HepG2 (cell line): ENCODE results near the gene ZDHHC13. TPM values are rescaled to one million over a fixed set of nuclear protein-coding genes. Genes with fewer than 3 reads are reported as not detected.

ENCODE experiments used
- ATAC-seq: fragments of 200-7000 bp; cut with Tn5 transposase; 3 replicates; pipeline ENCODE4 v1.9.1; 2020; ENCODE audit warnings: mild to moderate bottlenecking, moderate library complexity
- BruUV-seq: library from RNA; stranded (reverse); fragments of 400-500 nt; replicated peaks from 2 replicates; lab custom pipeline; 2021; lab: Mats Ljungman, UMichigan
- CTCF ChIA-PET: fragments of 300-600 bp; formaldehyde crosslinking; extraction: SDS; loops from one replicate; lab custom pipeline; 2021; ENCODE audit warnings: low total read pairs, inconsistent platforms, low intra/inter-chr PET ratio; lab: Yijun Ruan, JAX
- POLR2A ChIA-PET: fragments of 350-600 bp; sonication (Branson Sonifier 250); formaldehyde crosslinking; loops from one replicate; lab custom pipeline; 2020; ENCODE audit warnings: antibody characterized with exemption, inconsistent platforms; lab: Yijun Ruan, JAX
- DNase-seq: peaks from one replicate; pipeline ENCODE4 v3.0.0-alpha.2; 2015; ENCODE audit warnings: low spot score
- FAIRE-seq: peaks from 3 replicates; lab custom pipeline; 2011; peaks lifted over from hg19 to GRCh38; lab: Jason Lieb, UNC
- H2AFZ ChIP-seq: one replicate; pipeline ENCODE4 v1.6.1; 2011; ENCODE audit warnings: low read length, inconsistent platforms
- H3K27ac ChIP-seq: fragments of 300-600 bp; 3 replicates; pipeline ENCODE4 v1.8.0; 2011; ENCODE audit warnings: mixed run types, mild to moderate bottlenecking, mixed read lengths, low read length, inconsistent platforms; ENCODE audit not compliant: insufficient read depth; ENCODE audit errors: extremely low read length
- H3K27me3 ChIP-seq, 2 experiments: fragments of 200-600 bp in 1 of 2; 2 replicates in 1 of 2; 3 replicates in 1 of 2; pipeline versions ENCODE4 v1.6.0 to v1.8.0; 2011; ENCODE audit warnings: low read length in 2 of 2, mild to moderate bottlenecking in 2 of 2, moderate library complexity in 2 of 2, inconsistent platforms in 1 of 2; ENCODE audit not compliant: insufficient read depth in 2 of 2, control insufficient read depth in 1 of 2
- H3K36me3 ChIP-seq, 2 experiments: fragments of 200-600 bp in 1 of 2; replicated peaks in 1 of 2; 2 replicates in 1 of 2; 3 replicates in 1 of 2; pipeline versions ENCODE4 v1.5.1 to v1.8.0; 2011; ENCODE audit warnings: low read length in 2 of 2, inconsistent platforms in 1 of 2; ENCODE audit not compliant: insufficient read depth in 2 of 2, control insufficient read depth in 1 of 2
- H3K4me1 ChIP-seq: 2 replicates; pipeline ENCODE4 v1.5.1; 2012; ENCODE audit warnings: low read length, inconsistent platforms; ENCODE audit not compliant: insufficient read depth
- H3K4me2 ChIP-seq: 2 replicates; pipeline ENCODE4 v1.6.0; 2011; ENCODE audit warnings: low read depth, low read length, inconsistent platforms
- H3K4me3 ChIP-seq, 3 experiments: fragments of 200-600 bp in 1 of 3; sonication (generic), shearing (Covaris generic) in 1 of 3; replicated peaks in 1 of 3; 2 replicates each; pipeline ENCODE4 v1.5.1; 2011 to 2016; ENCODE audit warnings: low read length in 3 of 3, inconsistent platforms in 2 of 3, low read depth in 2 of 3, mild to moderate bottlenecking in 2 of 3, control low read depth in 1 of 3, mixed read lengths in 1 of 3; ENCODE audit not compliant: insufficient read depth in 1 of 3
- H3K79me2 ChIP-seq: one replicate; pipeline ENCODE4 v1.6.1; 2011; ENCODE audit warnings: low read length, inconsistent platforms; ENCODE audit not compliant: insufficient read depth
- H3K9ac ChIP-seq: 2 replicates; pipeline ENCODE4 v1.6.0; 2011; ENCODE audit warnings: mild to moderate bottlenecking, low read depth, low read length, inconsistent platforms; ENCODE audit not compliant: insufficient read depth
- H3K9me3 ChIP-seq: 2 replicates; pipeline ENCODE4 v1.5.1; 2012; ENCODE audit warnings: mild to moderate bottlenecking, low read length
- H4K20me1 ChIP-seq: 2 replicates; pipeline ENCODE4 v1.6.0; 2011; ENCODE audit warnings: inconsistent platforms, mild to moderate bottlenecking, low read length, moderate library complexity; ENCODE audit not compliant: insufficient read depth
- BORCS8-MEF2B ChIP-seq: sonication (generic); formaldehyde crosslinking; IDR thresholded peaks from 2 replicates; pipeline ENCODE4 v1.8.0; 2022; ENCODE audit warnings: mild to moderate bottlenecking, missing genetic modification reagents
- DNMT1 ChIP-seq: sonication (generic); formaldehyde crosslinking; IDR thresholded peaks from 2 replicates; pipeline ENCODE4 v1.5.1; 2020; ENCODE audit warnings: mild to moderate bottlenecking, missing genetic modification reagents
- MEF2D ChIP-seq: sonication (generic); formaldehyde crosslinking; IDR thresholded peaks from 2 replicates; pipeline ENCODE4 v1.5.1; 2020; ENCODE audit warnings: mild to moderate bottlenecking, missing genetic modification reagents
- NFATC3 ChIP-seq: sonication (generic); formaldehyde crosslinking; IDR thresholded peaks from 2 replicates; pipeline ENCODE4 v1.5.1; 2020; ENCODE audit warnings: mild to moderate bottlenecking, missing genetic modification reagents
- NFE2 ChIP-seq: sonication (generic); formaldehyde crosslinking; IDR thresholded peaks from 2 replicates; pipeline ENCODE4 v1.4.0; 2020; ENCODE audit warnings: missing genetic modification reagents
- TP53 ChIP-seq: sonication (generic); formaldehyde crosslinking; conservative IDR thresholded peaks from 2 replicates; pipeline ENCODE4 v1.4.0; 2020; ENCODE audit warnings: missing genetic modification reagents
- YY1 ChIP-seq: IDR thresholded peaks from 2 replicates; pipeline ENCODE4 v1.6.1; 2011; ENCODE audit warnings: low read length, low read depth, moderate library complexity, mild to moderate bottlenecking; ENCODE audit not compliant: insufficient read depth, insufficient replicate concordance
- ZNF253 ChIP-seq: sonication (generic); formaldehyde crosslinking; IDR thresholded peaks from 2 replicates; pipeline ENCODE4 v1.8.0; 2022; ENCODE audit warnings: mild to moderate bottlenecking, missing genetic modification reagents, borderline replicate concordance
- ZXDC ChIP-seq: sonication (generic); formaldehyde crosslinking; IDR thresholded peaks from 2 replicates; pipeline ENCODE4 v1.5.0; 2020; ENCODE audit warnings: mild to moderate bottlenecking, missing genetic modification reagents
- WGBS: methylation state at CpG from one replicate; pipeline ENCODE4 v1.1.6; 2017; ENCODE audit warnings: low lambda C conversion rate; 5-methylcytosine and 5-hydroxymethylcytosine counted together
- in situ Hi-C: cut with HindIII; loops from 2 replicates; pipeline ENCODE4 v1.10.0; 2017; ENCODE audit warnings: low pct_unique_long_range_greater_than_20kb; ENCODE audit not compliant: extremely low pct_ligation_motif_present
- intact Hi-C: fragments of 100-400 bp; cut with micrococcal nuclease; formaldehyde crosslinking; loops from one replicate; pipeline ENCODE4 v1.10.0; 2022; ENCODE audit not compliant: unreplicated experiment
- polyA plus RNA-seq, 8 experiments: library from polyadenylated mRNA; depleted of rRNA in 3 of 8; stranded (reverse) in 7 of 8; unstranded in 1 of 8; fragments of >200 nt; fragmentation: Illumina TruSeq in 4 of 8; extraction: Trizol in 4 of 8; gene quantifications; 2 replicates each; pipeline versions ENCODE4 v1.2.1 to v1.2.3, GENCODE V29; 2011 to 2016; ENCODE audit warnings: low read depth in 4 of 8, missing spikeins in 1 of 8, mixed read lengths in 1 of 8; ENCODE audit not compliant: insufficient read depth in 1 of 8
- total RNA-seq, 5 experiments: library from RNA; depleted of rRNA; stranded (reverse); fragments of >200 nt; fragmentation: Illumina TruSeq; extraction: Trizol; gene quantifications; 2 replicates each; pipeline ENCODE4 v1.2.3, GENCODE V29; 2016; ENCODE audit warnings: low read depth in 1 of 5
- TF ChIP-seq, protein P1 (sequence below): sonication (generic); formaldehyde crosslinking; IDR thresholded peaks from 2 replicates; pipeline ENCODE4 v1.4.0; 2020; ENCODE audit warnings: missing genetic modification reagents
- TF ChIP-seq, protein P2 (sequence below): sonication (generic); formaldehyde crosslinking; IDR thresholded peaks from 2 replicates; pipeline ENCODE4 v1.5.0; 2020; ENCODE audit warnings: mild to moderate bottlenecking, low read depth, missing genetic modification reagents, borderline replicate concordance

The ZDHHC13 gene
- total and polyA plus RNA-seq, 2 of the 13 experiments (the other 11 are each of a cell fraction or from before 2014, with no cell fraction given): 10.9 to 11.8 TPM

GRCh38 chr11:19156892-19157291, 39.9 kb downstream of the ZDHHC13 start (continued):
- TF ChIP-seq, protein P1, sequence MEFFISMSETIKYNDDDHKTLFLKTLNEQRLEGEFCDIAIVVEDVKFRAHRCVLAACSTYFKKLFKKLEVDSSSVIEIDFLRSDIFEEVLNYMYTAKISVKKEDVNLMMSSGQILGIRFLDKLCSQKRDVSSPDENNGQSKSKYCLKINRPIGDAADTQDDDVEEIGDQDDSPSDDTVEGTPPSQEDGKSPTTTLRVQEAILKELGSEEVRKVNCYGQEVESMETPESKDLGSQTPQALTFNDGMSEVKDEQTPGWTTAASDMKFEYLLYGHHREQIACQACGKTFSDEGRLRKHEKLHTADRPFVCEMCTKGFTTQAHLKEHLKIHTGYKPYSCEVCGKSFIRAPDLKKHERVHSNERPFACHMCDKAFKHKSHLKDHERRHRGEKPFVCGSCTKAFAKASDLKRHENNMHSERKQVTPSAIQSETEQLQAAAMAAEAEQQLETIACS (CRISPR knock-in tag): no peak
- no peak for TF ChIP-seq YY1
- TF ChIP-seq, protein P2, sequence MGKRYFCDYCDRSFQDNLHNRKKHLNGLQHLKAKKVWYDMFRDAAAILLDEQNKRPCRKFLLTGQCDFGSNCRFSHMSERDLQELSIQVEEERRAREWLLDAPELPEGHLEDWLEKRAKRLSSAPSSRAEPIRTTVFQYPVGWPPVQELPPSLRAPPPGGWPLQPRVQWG: no peak
- TF ChIP-seq BORCS8-MEF2B: no peak
- TF ChIP-seq ZXDC (CRISPR knock-in tag): no peak
- no peak for TF ChIP-seq TP53 (CRISPR knock-in tag)

DNA sequence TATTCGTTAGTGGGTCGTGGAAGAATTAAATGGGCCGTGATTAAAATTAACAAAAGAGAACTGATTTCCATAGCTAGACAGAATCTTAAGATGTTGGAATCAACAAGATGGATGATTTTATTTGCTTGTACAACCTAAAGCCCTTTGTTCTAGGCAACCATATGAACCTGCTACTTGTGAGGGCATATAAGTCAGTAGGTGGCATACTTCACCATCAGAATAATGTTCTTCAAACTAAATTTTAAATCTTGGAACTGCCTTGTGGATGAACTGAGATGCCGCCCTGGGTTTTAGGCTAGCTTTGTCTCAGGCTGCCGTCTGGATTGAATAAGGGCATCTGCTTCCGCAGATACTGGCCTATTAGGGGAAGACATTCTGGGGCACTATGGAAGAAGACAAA, 43.9 kb downstream of the ZDHHC13 start:
- Histone ChIP-seq H3K9me3 (no peaks in the 10 kb centered on the region), H4K20me1 (no peaks in the 10 kb centered on the region), H3K79me2 (no peaks in the 10 kb centered on the region), H3K36me3 (peaks cover 3 to 15% of the 10 kb centered on the region in 2 experiments; a peak in 3 of 5 replicates), H3K4me2 (no peak overlapping the region), H2AFZ (no peak overlapping the region), H3K4me3 (no peak overlapping the region), H3K27me3 (no peaks in the 10 kb centered on the region; a peak in 1 of 5 replicates), H3K27ac (no peak overlapping the region), H3K4me1 (no peaks in the 10 kb centered on the region), H3K9ac (no peak overlapping the region)
- no peak for ATAC-seq
- no peak for DNase-seq
- ChIA-PET POLR2A (no interaction called here), CTCF (no interaction called here)
- 99% methylated on average over 6 of the region's 6 CpGs for WGBS
- FAIRE-seq: no peak
- in situ Hi-C loops (no loop called here), intact Hi-C loops (no loop called here)
- no peak for TF ChIP-seq NFE2 (CRISPR knock-in tag)
- TF ChIP-seq ZNF253 (CRISPR knock-in tag): no peak
- TF ChIP-seq MEF2D (CRISPR knock-in tag): no peak
- no peak for TF ChIP-seq DNMT1 (CRISPR knock-in tag)
- TF ChIP-seq NFATC3 (CRISPR knock-in tag): no peak
- BruUV-seq: no TSS peak
